Measurements from ENCODE around the gene TEX101. TPM values are rescaled to one million over a fixed set of nuclear protein-coding genes. Genes with fewer than 3 reads are reported as not detected.

The TEX101 gene
- total RNA-seq, 4 donors from 2014 or later = not detected

- H3K4me3 ChIP-seq = no peak overlapping the region
- H3K36me3 ChIP-seq = no peaks in the 10 kb centered on the region
- no peaks in the 10 kb centered on the region for H3K27me3 ChIP-seq
- 71% methylated on average over 4 of the region's 4 CpGs for WGBS
- H3K27ac ChIP-seq = no peak overlapping the region
- DNase-seq (ENCODE audit: low spot score in 2 of 2) = no peak
- H3K9me3 ChIP-seq = no peaks in the 10 kb centered on the region
- H3K4me1 ChIP-seq = no peaks in the 10 kb centered on the region
- TF ChIP-seq POLR2AphosphoS5 (IDR thresholded peaks at IDR 0.05) = no peak
- TF ChIP-seq EP300 (IDR thresholded peaks at IDR 0.05) = no peak
- TF ChIP-seq CTCF (IDR thresholded peaks at IDR 0.05) = no peak
- no peak for TF ChIP-seq POLR2A (IDR thresholded peaks at IDR 0.05)
Observed at GRCh38 chr19:43416951-43417623, 2.4 kb downstream of the TEX101 start.

- DNase-seq (ENCODE audit: low spot score in 2 of 2) = peak in 1 of 2 donors; percentile 35
- H3K36me3 ChIP-seq = no peaks in the 10 kb centered on the region
- H3K27me3 ChIP-seq = no peaks in the 10 kb centered on the region
- WGBS = 83% methylated on average over 6 of the region's 6 CpGs
- peaks cover 8% of the 10 kb centered on the region for H3K4me1 ChIP-seq
- no peak overlapping the region for H3K4me3 ChIP-seq
- no peaks in the 10 kb centered on the region for H3K9me3 ChIP-seq
- no peak for TF ChIP-seq POLR2AphosphoS5 (IDR thresholded peaks at IDR 0.05)
- no peak for TF ChIP-seq POLR2A (IDR thresholded peaks at IDR 0.05)
- no peak for TF ChIP-seq CTCF (IDR thresholded peaks at IDR 0.05)
- TF ChIP-seq EP300 (IDR thresholded peaks at IDR 0.05) = no peak
- no peak overlapping the region for H3K27ac ChIP-seq
Observed at GRCh38 chr19:43420954-43421353, 6.3 kb downstream of the TEX101 start.

GRCh38 chr19:43422000-43422688 lies 7.5 kb downstream of the TEX101 start:
- Histone ChIP-seq H3K27ac (no peak overlapping the region), H3K36me3 (no peaks in the 10 kb centered on the region), H3K9me3 (no peaks in the 10 kb centered on the region), H3K4me1 (peaks cover 8% of the 10 kb centered on the region), H3K27me3 (no peaks in the 10 kb centered on the region), H3K4me3 (no peak overlapping the region)
- TF ChIP-seq POLR2A (IDR thresholded peaks at IDR 0.05) (no peak), EP300 (IDR thresholded peaks at IDR 0.05) (no peak), POLR2AphosphoS5 (IDR thresholded peaks at IDR 0.05) (no peak), CTCF (IDR thresholded peaks at IDR 0.05) (no peak)
- peak in 1 of 2 donors; percentile 11 for DNase-seq (ENCODE audit: low spot score in 2 of 2)
- 74% methylated on average over 2 of the region's 2 CpGs for WGBS

- no peak for TF ChIP-seq POLR2AphosphoS5 (IDR thresholded peaks at IDR 0.05)
- no peak for TF ChIP-seq EP300 (IDR thresholded peaks at IDR 0.05)
- TF ChIP-seq POLR2A (IDR thresholded peaks at IDR 0.05) = no peak
- no peak for TF ChIP-seq CTCF (IDR thresholded peaks at IDR 0.05)
- H3K27ac ChIP-seq = no peak overlapping the region
- H3K9me3 ChIP-seq = no peaks in the 10 kb centered on the region
- no peaks in the 10 kb centered on the region for H3K27me3 ChIP-seq
- 97% methylated on average over 1 of the region's 1 CpG for WGBS
- no peak overlapping the region for H3K4me3 ChIP-seq
- H3K36me3 ChIP-seq = no peaks in the 10 kb centered on the region
- H3K4me1 ChIP-seq = peaks cover 8% of the 10 kb centered on the region
- no peak for DNase-seq (ENCODE audit: low spot score in 2 of 2)
Observed at GRCh38 chr19:43422689-43423066, 8.0 kb downstream of the TEX101 start.

- no peak for DNase-seq (ENCODE audit: low spot score in 2 of 2)
- TF ChIP-seq POLR2A (IDR thresholded peaks at IDR 0.05) (no peak), EP300 (IDR thresholded peaks at IDR 0.05) (no peak), CTCF (IDR thresholded peaks at IDR 0.05) (no peak), POLR2AphosphoS5 (IDR thresholded peaks at IDR 0.05) (no peak)
- H3K4me1 ChIP-seq = peaks cover 8% of the 10 kb centered on the region
- H3K27me3 ChIP-seq = no peaks in the 10 kb centered on the region
- no peak overlapping the region for H3K27ac ChIP-seq
- no peaks in the 10 kb centered on the region for H3K36me3 ChIP-seq
- 92% methylated on average over 5 of the region's 5 CpGs for WGBS
- H3K4me3 ChIP-seq = no peak overlapping the region
- no peaks in the 10 kb centered on the region for H3K9me3 ChIP-seq
Observed at GRCh38 chr19:43423779-43424178, 9.1 kb downstream of the TEX101 start.
